ENCODE measurements around the gene NUP160.
"Not testable (repeated sequence)": the region's sequence is repeated elsewhere in the genome, so short reads cannot be mapped to it uniquely, and the experiment has no call there.

NUP160 gene

GRCh38 chr11:47756208-47756607, 91.9 kb downstream of the NUP160 start:
- TF ChIP-seq CTCF (conservative IDR thresholded peaks at IDR 0.05; ENCODE audit: low read depth, low read length), result no peak
- Histone ChIP-seq H3K4me1 (ENCODE audit: low read depth, poor library complexity, severe bottlenecking) (no peaks in the 10 kb centered on the region), H3K36me3 (ENCODE audit: insufficient read depth) (peaks cover 32% of the 10 kb centered on the region; the same call in 1 of the 2 replicates), H3K9ac (no peak overlapping the region), H3K27ac (no peak overlapping the region), H3K4me2 (no peak overlapping the region), H3K27me3 (ENCODE audit: insufficient read depth, low read depth) (no peaks in the 10 kb centered on the region), H4K20me1 (ENCODE audit: insufficient read depth) (no peaks in the 10 kb centered on the region), H2AFZ (ENCODE audit: low read depth) (no peak overlapping the region), H3K79me2 (ENCODE audit: insufficient read depth, low read depth) (peaks cover 47% of the 10 kb centered on the region; the same call in 1 of the 2 replicates), H3K4me3 (IDR thresholded peaks at IDR 0.05; ENCODE audit: insufficient read depth, low read depth, low read length) (no peak overlapping the region)

DNA sequence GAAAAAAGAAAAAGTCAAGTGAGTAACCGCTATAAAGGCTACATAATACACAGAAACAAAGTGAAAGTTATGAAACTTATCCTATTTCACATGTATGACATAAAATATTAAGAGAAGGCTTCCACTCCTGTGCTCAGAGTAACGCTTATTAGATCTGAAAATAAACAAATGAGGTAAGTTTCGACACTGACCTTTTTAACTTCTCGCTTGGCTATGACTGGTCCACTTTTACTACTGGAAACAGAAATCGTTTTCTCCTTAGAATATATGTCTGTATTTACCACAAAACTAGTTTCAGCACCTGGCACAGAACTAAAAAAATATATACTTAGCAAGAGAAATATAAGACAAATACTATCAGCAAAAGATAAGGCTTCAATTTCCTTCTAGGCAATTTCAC, 97.4 kb downstream of the NUP160 start:
- no peak overlapping the region for H3K4me3 ChIP-seq (IDR thresholded peaks at IDR 0.05; ENCODE audit: insufficient read depth, low read depth, low read length)
- H3K9ac ChIP-seq, result no peak overlapping the region
- peaks cover 38% of the 10 kb centered on the region; the same call in 1 of the 2 replicates for H3K36me3 ChIP-seq (ENCODE audit: insufficient read depth)

GRCh38 chr11:47742494-47742893, 105.7 kb downstream of the NUP160 start:
- H2AFZ ChIP-seq (ENCODE audit: low read depth); H3K27ac ChIP-seq; H3K27me3 ChIP-seq (ENCODE audit: insufficient read depth, low read depth); H4K20me1 ChIP-seq (ENCODE audit: insufficient read depth); H3K4me1 ChIP-seq (ENCODE audit: low read depth, poor library complexity, severe bottlenecking); H3K4me3 ChIP-seq (IDR thresholded peaks at IDR 0.05; ENCODE audit: insufficient read depth, low read depth, low read length); H3K4me2 ChIP-seq; H3K9ac ChIP-seq: not testable (repeated sequence)
- Histone ChIP-seq H3K79me2 (ENCODE audit: insufficient read depth, low read depth) (peaks cover 11% of the 10 kb centered on the region), H3K36me3 (ENCODE audit: insufficient read depth) (peaks cover 23% of the 10 kb centered on the region)

More for the DNA sequence above, 97.4 kb downstream of the NUP160 start:
- H3K27me3 ChIP-seq (ENCODE audit: insufficient read depth, low read depth), result no peaks in the 10 kb centered on the region
- H3K27ac ChIP-seq, result no peak overlapping the region
- H3K4me2 ChIP-seq, result no peak overlapping the region
- H3K79me2 ChIP-seq (ENCODE audit: insufficient read depth, low read depth), result peaks cover 24% of the 10 kb centered on the region
- no peak overlapping the region for H2AFZ ChIP-seq (ENCODE audit: low read depth)
- TF ChIP-seq CTCF (conservative IDR thresholded peaks at IDR 0.05; ENCODE audit: low read depth, low read length), result no peak
- H4K20me1 ChIP-seq (ENCODE audit: insufficient read depth), result no peaks in the 10 kb centered on the region
- H3K4me1 ChIP-seq (ENCODE audit: low read depth, poor library complexity, severe bottlenecking), result no peaks in the 10 kb centered on the region

DNA sequence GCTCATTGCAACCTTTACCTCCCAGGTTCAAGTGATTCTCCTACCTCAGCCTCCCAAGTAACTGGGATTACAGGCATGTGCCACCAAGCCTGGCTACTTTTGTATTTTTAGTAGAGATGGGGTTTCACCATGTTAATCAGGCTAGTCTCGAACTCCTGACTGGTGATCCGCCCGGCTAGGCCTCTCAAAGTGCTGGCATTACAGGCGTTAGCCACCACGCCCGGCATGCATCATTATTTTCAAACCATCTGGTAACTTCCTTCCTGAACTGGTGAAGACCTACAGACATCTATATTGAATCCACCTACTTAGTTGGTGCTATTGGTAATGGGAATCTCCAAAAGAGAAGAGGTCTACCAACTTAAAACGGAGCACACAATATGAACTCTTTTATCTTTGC, 110.3 kb downstream of the NUP160 start:
- peaks cover 29% of the 10 kb centered on the region; the same call in 1 of the 2 replicates for H3K36me3 ChIP-seq (ENCODE audit: insufficient read depth)
- H4K20me1 ChIP-seq (ENCODE audit: insufficient read depth); H2AFZ ChIP-seq (ENCODE audit: low read depth); H3K27ac ChIP-seq; H3K27me3 ChIP-seq (ENCODE audit: insufficient read depth, low read depth); H3K4me1 ChIP-seq (ENCODE audit: low read depth, poor library complexity, severe bottlenecking); H3K4me2 ChIP-seq; H3K9ac ChIP-seq; H3K4me3 ChIP-seq (IDR thresholded peaks at IDR 0.05; ENCODE audit: insufficient read depth, low read depth, low read length); H3K79me2 ChIP-seq (ENCODE audit: insufficient read depth, low read depth): not testable (repeated sequence)

DNA sequence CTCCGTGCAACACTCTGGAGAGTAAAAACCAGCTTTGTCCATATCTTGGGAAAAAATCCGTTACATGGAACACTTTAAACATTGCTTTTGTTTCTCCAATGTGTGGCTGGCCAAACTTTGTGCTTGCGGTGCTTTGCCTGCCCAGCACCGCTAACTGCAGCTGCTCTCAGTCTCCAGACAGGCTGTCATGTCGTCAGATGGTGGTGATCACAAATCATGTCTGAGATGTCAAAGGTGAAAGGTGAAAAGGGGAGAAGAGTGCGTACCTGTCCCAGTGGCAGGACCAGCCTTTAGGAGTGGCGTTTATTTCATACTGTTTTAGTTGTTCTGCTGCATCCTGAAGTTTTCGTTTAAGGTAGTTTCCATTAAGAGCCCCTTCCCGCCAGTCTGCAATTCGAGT, 115.9 kb downstream of the NUP160 start:
- Histone ChIP-seq H3K4me1 (ENCODE audit: low read depth, poor library complexity, severe bottlenecking) (no peaks in the 10 kb centered on the region), H3K27ac (no peak overlapping the region), H2AFZ (ENCODE audit: low read depth) (no peak overlapping the region), H3K27me3 (ENCODE audit: insufficient read depth, low read depth) (no peaks in the 10 kb centered on the region), H3K4me3 (IDR thresholded peaks at IDR 0.05; ENCODE audit: insufficient read depth, low read depth, low read length) (no peak overlapping the region), H3K36me3 (ENCODE audit: insufficient read depth) (peaks cover 60% of the 10 kb centered on the region; the same call in 1 of the 2 replicates), H4K20me1 (ENCODE audit: insufficient read depth) (0 out of 2 replicates have a peak, but pooled peaks cover 5% of the 10 kb centered on the region), H3K9ac (no peak overlapping the region), H3K4me2 (no peak overlapping the region), H3K79me2 (ENCODE audit: insufficient read depth, low read depth) (peaks cover 5% of the 10 kb centered on the region; the same call in 1 of the 2 replicates)
- TF ChIP-seq CTCF (conservative IDR thresholded peaks at IDR 0.05; ENCODE audit: low read depth, low read length), result no peak

Data from KMS-11 (cell line).